Heart left ventricle (tissue), 16 donors: ENCODE data around the gene BIN2. TPM values are rescaled to one million over a fixed set of nuclear protein-coding genes. Genes with fewer than 3 reads are reported as not detected.
"Not testable (repeated sequence)": the region's sequence is repeated elsewhere in the genome, so short reads cannot be mapped to it uniquely, and the experiment has no call there.

Experiments used
- ATAC-seq, 4 donors: fragments of 200-7000 bp; cut with Tn5 transposase; one replicate each; pipeline ENCODE4 v1.9.1; 2020 to 2022; ENCODE audit warnings: moderate library complexity in 4 of 4, mild to moderate bottlenecking in 3 of 4, moderate number of reproducible peaks in 1 of 4
- DNase-seq, 5 donors: peaks; one replicate each; pipeline ENCODE4 v3.0.0-alpha.2; 2020
- H3K27ac ChIP-seq, 12 donors: fragments of 200-600 bp; sonication (generic) in 4 of 12; one replicate each; pipeline versions ENCODE4 v1.5.0 to v1.8.0; 2016 to 2022; ENCODE audit warnings: mild to moderate bottlenecking in 2 of 12
- H3K27me3 ChIP-seq, 9 donors: fragments of 200-600 bp; sonication (generic) in 2 of 9; one replicate each; pipeline versions ENCODE4 v1.5.1 to v1.8.0; 2016 to 2022; ENCODE audit warnings: mild to moderate bottlenecking in 3 of 9
- H3K36me3 ChIP-seq, 9 donors: fragments of 200-600 bp; sonication (generic) in 2 of 9; one replicate each; pipeline versions ENCODE4 v1.5.0 to v1.8.0; 2018 to 2022; ENCODE audit warnings: mild to moderate bottlenecking in 2 of 9
- H3K4me1 ChIP-seq, 12 donors: fragments of 200-600 bp; sonication (generic) in 4 of 12; one replicate each; pipeline versions ENCODE4 v1.5.0 to v1.8.0; 2016 to 2022; ENCODE audit warnings: mild to moderate bottlenecking in 3 of 12
- H3K4me3 ChIP-seq, 12 donors: fragments of 200-600 bp; sonication (generic) in 4 of 12; one replicate each; pipeline versions ENCODE4 v1.5.0 to v1.8.0; 2017 to 2022; ENCODE audit warnings: mild to moderate bottlenecking in 9 of 12, moderate library complexity in 4 of 12
- H3K9me3 ChIP-seq, 12 donors: fragments of 200-600 bp; sonication (generic) in 4 of 12; one replicate each; pipeline versions ENCODE4 v1.5.0 to v1.8.0; 2016 to 2022; ENCODE audit warnings: mild to moderate bottlenecking in 1 of 12
- POLR2A ChIP-seq, 2 donors: fragments of 450-650 bp; IDR thresholded peaks; one replicate each; pipeline ENCODE4 v1.6.1; 2017; ENCODE audit warnings: antibody characterized with exemption in 2 of 2, mild to moderate bottlenecking in 2 of 2, moderate library complexity in 2 of 2
- WGBS, 4 donors: extraction: QIAGEN DNeasy Blood & Tissue Kit in 2 of 4; methylation state at CpG; one replicate each; pipeline versions ENCODE4 v1.1.5 to v1.1.7; 2013 to 2018; 5-methylcytosine and 5-hydroxymethylcytosine counted together
- intact Hi-C, 10 donors: fragments of 100-400 bp; cut with DNase I; formaldehyde crosslinking; loops; one replicate each; pipeline versions ENCODE4 v1.11.1 to v1.14.2; 2022
- polyA plus RNA-seq, 2 donors: library from polyadenylated mRNA; stranded (reverse); fragments of 200-250 nt; gene quantifications; one replicate each; pipeline ENCODE4 v1.2.3, GENCODE V29; 2013
- total RNA-seq, 9 donors: library from RNA; depleted of rRNA in 2 of 9; stranded (reverse); fragments of >200 nt in 2 of 9; fragmentation: NEBNext Ultra II Directional in 3 of 9; extraction: Animal tissue kit (Norgen Biotek cat#: 25700) in 3 of 9; gene quantifications; one replicate each; pipeline versions ENCODE4 v1.1.0 to v1.2.4, GENCODE V29; 2016 to 2023
- TF ChIP-seq, protein P1 (sequence below), 12 donors: fragments of 200-600 bp; sonication (generic) in 4 of 12; IDR thresholded peaks; one replicate each; pipeline versions ENCODE4 v1.5.0 to v1.8.0; 2018 to 2022; ENCODE audit warnings: antibody characterized with exemption in 12 of 12, mild to moderate bottlenecking in 5 of 12
- donor health status: ischemic (EF 13 %, LVEDD 7.1; RV severe dilation, severe dysfunction).
- donor health status: healthy with polysubstance abuse.
- donor health status: DM: no; HTN: yes; CAD: no.
- donor health status: DM: no; HTN: no; CAD: no.
- donor health status: ischemic (EF 25% LVEDD 6.9; RV normal size, moderate dysfunction).
- donor health status: ischemic (EF 25% LVEDD 5.7; RV mildly dilated, moderate dysfunction).
- donor health status: healthy.
- donor health status: DM: yes; HTN: yes; CAD: no.
- donor health status: ischemic (EF 35%, LVEDD 5.7; RV mildly dilated, moderate dysfunction).
- donor health status: nonischemic (EF 11% LVEDD 7.7; RV severe dilation, severe dysfunction).
- donor health status: DM: yes; HTN: yes; CAD: no.
- donor health status: PGD.
- donor health status: ischemic (EF 29% LVEDD 5.4; RV normal size, mild dysfunction).
- donor health status: nonischemic (EF 23%, LVEDD 6.1; RV moderate dilation, normal function).

Gene BIN2
- total and polyA plus RNA-seq, 11 donors = 0.72 to 23.8 (median 1.6) TPM

DNA sequence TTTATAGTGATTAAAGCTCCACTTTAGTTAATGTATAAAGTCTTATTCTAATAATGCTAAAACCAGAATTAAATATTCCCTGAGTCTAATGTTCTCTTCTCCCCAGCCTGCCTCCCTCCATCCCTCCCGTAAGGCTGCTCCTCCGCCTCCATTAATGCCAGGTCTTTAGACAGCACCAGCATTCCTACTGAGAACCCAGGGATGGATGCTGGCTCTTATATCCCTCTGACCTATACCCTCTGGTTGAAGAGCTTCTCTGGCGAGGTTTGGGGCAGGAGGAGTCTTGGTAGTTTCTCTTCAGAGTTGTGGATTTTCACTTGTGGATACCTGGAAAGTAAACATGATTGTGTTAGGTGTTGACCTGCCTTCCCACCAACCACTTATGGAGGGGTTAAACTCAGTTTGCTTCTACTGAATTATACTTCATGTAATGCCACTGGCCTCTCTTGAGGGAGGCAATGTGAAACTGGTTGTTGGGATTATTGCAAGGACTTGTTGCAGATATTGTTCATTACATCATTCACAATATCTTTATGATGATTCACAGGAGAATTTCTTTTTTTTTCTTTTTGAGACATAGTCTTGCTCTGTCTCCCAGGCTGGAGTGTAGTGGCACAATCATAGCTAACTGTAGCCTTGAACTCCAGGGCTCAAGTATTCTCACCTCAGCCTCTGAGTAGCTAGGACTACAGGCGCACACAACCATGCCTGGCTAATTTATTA, 42.6 kb downstream of the BIN2 start:
- ATAC-seq (no peak), DNase-seq (no peak)
- Histone ChIP-seq H3K4me1 (no peaks in the 10 kb centered on the region), H3K9me3 (no peaks in the 10 kb centered on the region), H3K4me3 (no peak overlapping the region), H3K27ac (no peak overlapping the region), H3K27me3 (no peaks in the 10 kb centered on the region), H3K36me3 (peaks cover 0 to 43% (median 0%) of the 10 kb centered on the region in 9 donors)
- intact Hi-C loops = no loop called here
- WGBS, 4 donors = 86 to 92% (median 89%) methylated on average over 4 of the region's 4 CpGs
- TF ChIP-seq, protein P1, sequence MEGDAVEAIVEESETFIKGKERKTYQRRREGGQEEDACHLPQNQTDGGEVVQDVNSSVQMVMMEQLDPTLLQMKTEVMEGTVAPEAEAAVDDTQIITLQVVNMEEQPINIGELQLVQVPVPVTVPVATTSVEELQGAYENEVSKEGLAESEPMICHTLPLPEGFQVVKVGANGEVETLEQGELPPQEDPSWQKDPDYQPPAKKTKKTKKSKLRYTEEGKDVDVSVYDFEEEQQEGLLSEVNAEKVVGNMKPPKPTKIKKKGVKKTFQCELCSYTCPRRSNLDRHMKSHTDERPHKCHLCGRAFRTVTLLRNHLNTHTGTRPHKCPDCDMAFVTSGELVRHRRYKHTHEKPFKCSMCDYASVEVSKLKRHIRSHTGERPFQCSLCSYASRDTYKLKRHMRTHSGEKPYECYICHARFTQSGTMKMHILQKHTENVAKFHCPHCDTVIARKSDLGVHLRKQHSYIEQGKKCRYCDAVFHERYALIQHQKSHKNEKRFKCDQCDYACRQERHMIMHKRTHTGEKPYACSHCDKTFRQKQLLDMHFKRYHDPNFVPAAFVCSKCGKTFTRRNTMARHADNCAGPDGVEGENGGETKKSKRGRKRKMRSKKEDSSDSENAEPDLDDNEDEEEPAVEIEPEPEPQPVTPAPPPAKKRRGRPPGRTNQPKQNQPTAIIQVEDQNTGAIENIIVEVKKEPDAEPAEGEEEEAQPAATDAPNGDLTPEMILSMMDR (IDR thresholded peaks at IDR 0.05) = no peak
- no peak for TF ChIP-seq POLR2A (IDR thresholded peaks at IDR 0.05)

DNA sequence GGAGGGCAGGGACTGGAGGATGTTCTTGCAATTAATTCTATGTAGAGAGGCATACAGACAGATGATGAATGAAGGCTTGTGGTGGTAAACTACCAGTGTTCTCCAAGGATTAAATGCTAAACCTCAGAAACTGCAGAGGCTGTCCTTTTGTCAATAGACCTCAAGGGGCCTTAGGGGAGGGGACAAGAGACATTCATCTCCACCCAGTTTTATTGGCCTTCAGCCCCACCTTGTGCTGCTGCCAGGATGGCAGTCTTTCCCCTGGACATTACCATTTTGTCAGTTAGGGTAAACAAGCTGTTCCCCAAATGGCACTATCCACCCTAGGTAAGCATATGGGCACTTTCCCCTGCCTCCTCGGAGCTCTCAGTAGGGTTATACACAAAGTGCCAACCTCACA, 48.9 kb downstream of the BIN2 start:
- peaks cover 0 to 13% (median 2%) of the 10 kb centered on the region in 12 donors for H3K4me1 ChIP-seq
- no peak for ATAC-seq
- intact Hi-C loops = loop anchor here in 1 of 10 donors (10.0 kb wide), 1 partner anchor 70 kb away; the partner anchor contains the start of gene CELA1
- DNase-seq = no peak
- H3K9me3 ChIP-seq = no peaks in the 10 kb centered on the region
- no peaks in the 10 kb centered on the region for H3K36me3 ChIP-seq
- TF ChIP-seq, protein P1 (IDR thresholded peaks at IDR 0.05) = no peak
- TF ChIP-seq POLR2A (IDR thresholded peaks at IDR 0.05) = no peak
- peaks cover 0 to 9% (median 0%) of the 10 kb centered on the region in 9 donors for H3K27me3 ChIP-seq
- WGBS, 4 donors = 86 to 100% (median 95%) methylated on average over 1 of the region's 1 CpG
- no peak overlapping the region for H3K4me3 ChIP-seq
- no peak overlapping the region for H3K27ac ChIP-seq

DNA sequence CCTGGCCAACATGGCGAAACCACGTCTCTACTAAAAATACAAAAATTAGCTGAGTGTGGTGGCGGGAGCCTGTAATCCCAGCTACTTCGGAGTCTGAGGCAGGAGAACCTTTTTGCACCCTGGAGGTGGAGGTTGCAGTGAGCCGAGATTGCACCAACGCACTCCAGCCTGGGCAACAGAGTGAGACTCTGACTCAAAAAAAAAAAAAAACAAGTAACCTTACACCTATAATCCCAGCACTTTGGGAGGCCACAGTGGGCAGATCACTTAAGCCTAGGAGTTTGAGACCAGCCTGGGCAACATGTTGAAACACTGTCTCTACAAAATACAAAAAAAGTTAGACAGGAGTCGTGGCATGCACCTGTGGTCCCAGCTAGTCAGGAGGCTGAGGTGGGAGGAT, 51.2 kb downstream of the BIN2 start:
- not testable (repeated sequence) for H3K9me3 ChIP-seq, H3K4me3 ChIP-seq, H3K36me3 ChIP-seq, H3K27ac ChIP-seq, DNase-seq, ATAC-seq, H3K27me3 ChIP-seq
- intact Hi-C loops = loop anchor here in 1 of 10 donors (10.0 kb wide), 1 partner anchor 72 kb away; the partner anchor contains the start of gene CELA1
- H3K4me1 ChIP-seq = peaks cover 0 to 20% (median 3%) of the 10 kb centered on the region in 12 donors
- 87 to 97% (median 97%) methylated on average over 7 of the region's 7 CpGs for WGBS, 4 donors

DNA sequence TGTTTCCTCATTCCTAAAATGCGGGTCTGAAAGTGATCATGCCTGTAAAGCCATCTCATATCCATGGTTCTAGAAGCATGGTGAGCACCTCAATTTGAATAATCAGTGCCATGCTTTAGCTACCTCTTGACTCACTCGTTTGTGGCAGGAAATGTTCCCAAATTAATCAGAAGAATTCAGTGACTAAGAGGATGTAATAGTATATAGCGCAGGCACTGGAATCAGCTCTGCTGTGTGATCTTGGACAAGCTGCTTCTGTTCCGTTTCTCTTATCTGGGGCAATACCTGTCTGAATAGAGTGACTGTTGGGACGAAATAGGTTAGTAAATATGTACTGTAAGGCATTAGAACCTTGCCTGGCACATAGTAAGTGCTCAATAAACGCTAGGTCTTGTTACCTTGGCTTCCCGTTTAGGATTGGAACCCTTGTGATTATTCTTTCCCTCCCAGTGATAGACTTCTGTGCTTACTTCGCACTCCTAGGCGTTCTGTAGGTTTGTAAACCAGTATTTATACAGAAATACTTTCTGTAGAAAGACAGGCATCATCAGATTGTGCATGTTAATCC, 52.9 kb downstream of the BIN2 start:
- Histone ChIP-seq H3K36me3 (no peaks in the 10 kb centered on the region), H3K4me3 (peak overlapping the region; percentile 55 to 86 (median 72)), H3K4me1 (peaks cover 0 to 20% (median 3%) of the 10 kb centered on the region in 12 donors), H3K27ac (peak overlapping the region; percentile 6 to 87 (median 80)), H3K9me3 (no peaks in the 10 kb centered on the region), H3K27me3 (peaks cover 0 to 9% (median 0%) of the 10 kb centered on the region in 9 donors)
- ATAC-seq = peak in 3 of 4 donors; percentile 14 to 63 (median 41)
- intact Hi-C loops = loop anchor here in 3 of 10 donors (2.0 to 10.0 kb wide), 3 partner anchors 52 to 74 kb away; partner anchors contain the start of genes CELA1 (in 1 of the 3) and POU6F1 (in 1 of the 3)
- 48 to 56% (median 54%) methylated on average over 9 of the region's 9 CpGs for WGBS, 4 donors
- TF ChIP-seq POLR2A (IDR thresholded peaks at IDR 0.05) = no peak
- TF ChIP-seq, protein P1 (IDR thresholded peaks at IDR 0.05) = no peak
- DNase-seq = no peak
